Mesendoderm (in vitro differentiated cells): ENCODE data around the gene ZNRF1.
"Not testable (repeated sequence)": the region's sequence is repeated elsewhere in the genome, so short reads cannot be mapped to it uniquely, and the experiment has no call there.

Experiments
- DNase-seq: peaks from one replicate; pipeline ENCODE4 v3.0.0; 2013
- H2AK5ac ChIP-seq: 2 replicates; pipeline ENCODE4 v1.6.1; 2013; ENCODE audit warnings: low read length, inconsistent platforms
- H2BK120ac ChIP-seq: 2 replicates; pipeline ENCODE4 v1.6.1; 2013; ENCODE audit warnings: low read depth, mild to moderate bottlenecking, low read length, moderate library complexity, mixed read lengths
- H2BK15ac ChIP-seq: replicated peaks from 2 replicates; pipeline ENCODE4 v1.6.1; 2013; ENCODE audit warnings: low read depth, mild to moderate bottlenecking, moderate library complexity
- H2BK5ac ChIP-seq: 2 replicates; pipeline ENCODE4 v1.6.1; 2013; ENCODE audit warnings: low read length, inconsistent platforms
- H3K18ac ChIP-seq: 2 replicates; pipeline ENCODE4 v1.6.1; 2013; ENCODE audit warnings: mild to moderate bottlenecking, low read length, mixed read lengths
- H3K23ac ChIP-seq: one replicate; pipeline ENCODE4 v1.6.1; 2013; ENCODE audit warnings: low read length
- H3K27ac ChIP-seq: 2 replicates; pipeline ENCODE4 v1.5.1; 2013; ENCODE audit warnings: low read depth, mild to moderate bottlenecking, inconsistent platforms, low read length, moderate library complexity
- H3K27me3 ChIP-seq: 2 replicates; pipeline ENCODE4 v1.6.1; 2013; ENCODE audit warnings: low read length, control low read depth, mild to moderate bottlenecking, inconsistent platforms; ENCODE audit not compliant: insufficient read depth, poor library complexity
- H3K36me3 ChIP-seq: 2 replicates; pipeline ENCODE4 v1.6.1; 2013; ENCODE audit warnings: low read length, inconsistent platforms; ENCODE audit not compliant: control insufficient read depth, insufficient read depth
- H3K4ac ChIP-seq: one replicate; pipeline ENCODE4 v1.6.1; 2013; ENCODE audit warnings: low read depth, mild to moderate bottlenecking, low read length, moderate library complexity
- H3K4me1 ChIP-seq: 2 replicates; pipeline ENCODE4 v1.6.1; 2013; ENCODE audit warnings: low read depth, low read length, inconsistent platforms; ENCODE audit not compliant: control insufficient read depth
- H3K4me2 ChIP-seq: 2 replicates; pipeline ENCODE4 v1.6.1; 2013; ENCODE audit warnings: low read length
- H3K4me3 ChIP-seq: 2 replicates; pipeline ENCODE4 v1.5.1; 2013; ENCODE audit warnings: mild to moderate bottlenecking, low read length
- H3K56ac ChIP-seq: one replicate; pipeline ENCODE4 v1.6.1; 2013; ENCODE audit warnings: low read length
- H3K79me1 ChIP-seq: 2 replicates; pipeline ENCODE4 v1.6.1; 2013; ENCODE audit warnings: low read length, inconsistent platforms
- H3K79me2 ChIP-seq: 2 replicates; pipeline ENCODE4 v1.6.1; 2013; ENCODE audit warnings: mild to moderate bottlenecking, low read length; ENCODE audit not compliant: control insufficient read depth, insufficient read depth
- H3K9ac ChIP-seq: 2 replicates; pipeline ENCODE4 v1.6.1; 2013; ENCODE audit warnings: low read length, inconsistent platforms
- H4K5ac ChIP-seq: one replicate; pipeline ENCODE4 v1.6.1; 2013; ENCODE audit warnings: low read length
- H4K8ac ChIP-seq: one replicate; pipeline ENCODE4 v1.6.1; 2013; ENCODE audit warnings: low read depth, mild to moderate bottlenecking, control low read depth, low read length, moderate library complexity
- WGBS: extraction: QIAGEN DNeasy Blood & Tissue Kit; methylation state at CpG from one replicate; pipeline ENCODE4 v1.1.7; 2013; ENCODE audit warnings: low lambda C conversion rate, missing lambda C conversion rate; ENCODE audit not compliant: insufficient coverage; ENCODE audit errors: extremely low coverage; 5-methylcytosine and 5-hydroxymethylcytosine counted together

Gene ZNRF1

GRCh38 chr16:75024182-75024581, 25.4 kb downstream of the ZNRF1 start:
- Histone ChIP-seq H3K4me2 (no peak overlapping the region), H4K5ac (no peak overlapping the region), H3K23ac (no peak overlapping the region), H4K8ac (no peak overlapping the region), H3K79me1 (peaks cover 15% of the 10 kb centered on the region), H3K4me1 (no peaks in the 10 kb centered on the region), H3K9ac (no peak overlapping the region), H3K4me3 (no peak overlapping the region), H2BK15ac (no peak overlapping the region), H3K18ac (no peak overlapping the region), H2AK5ac (no peak overlapping the region), H2BK120ac (no peak overlapping the region), H3K56ac (no peak overlapping the region), H3K27ac (no peak overlapping the region), H3K27me3 (no peaks in the 10 kb centered on the region), H3K4ac (no peak overlapping the region), H3K36me3 (no peaks in the 10 kb centered on the region), H3K79me2 (peaks cover 23% of the 10 kb centered on the region), H2BK5ac (no peak overlapping the region)
- DNase-seq = no peak
- 100% methylated on average over 1 of the region's 3 CpGs for WGBS

DNA sequence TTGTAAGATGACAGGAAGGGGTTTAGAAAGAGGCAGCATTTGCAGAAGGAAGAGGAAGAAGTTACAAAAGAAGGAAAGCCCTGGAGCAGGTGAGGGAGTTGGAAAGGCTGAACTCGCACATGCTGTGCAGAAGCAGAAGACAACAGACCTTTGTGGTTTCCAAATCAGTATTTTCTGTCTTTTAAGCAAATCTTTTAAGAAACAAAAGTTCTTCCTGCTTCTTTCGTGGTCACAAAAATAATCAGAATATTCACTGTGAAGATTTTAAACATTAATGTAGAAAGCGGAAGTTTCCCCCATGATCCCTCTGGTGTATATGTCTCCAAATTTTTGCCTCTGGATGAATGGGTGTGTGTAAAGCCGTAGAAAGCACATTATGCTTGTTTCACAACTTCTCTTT, 25.8 kb downstream of the ZNRF1 start:
- Histone ChIP-seq H3K56ac (no peak overlapping the region), H2AK5ac (no peak overlapping the region), H3K27me3 (no peaks in the 10 kb centered on the region), H3K18ac (no peak overlapping the region), H2BK120ac (no peak overlapping the region), H4K5ac (no peak overlapping the region), H3K79me2 (peaks cover 22% of the 10 kb centered on the region), H3K27ac (no peak overlapping the region), H3K23ac (no peak overlapping the region), H3K79me1 (peaks cover 15% of the 10 kb centered on the region), H3K4me2 (no peak overlapping the region), H3K9ac (no peak overlapping the region), H3K4me3 (no peak overlapping the region), H3K4me1 (no peaks in the 10 kb centered on the region), H4K8ac (no peak overlapping the region), H3K36me3 (no peaks in the 10 kb centered on the region), H3K4ac (no peak overlapping the region), H2BK15ac (no peak overlapping the region), H2BK5ac (no peak overlapping the region)
- WGBS = no CpG with 5 or more reads among the region's 4 CpGs
- DNase-seq = no peak

- Histone ChIP-seq H4K8ac (no peak overlapping the region), H2BK5ac (no peak overlapping the region), H4K5ac (no peak overlapping the region), H2AK5ac (no peak overlapping the region), H3K4me2 (no peak overlapping the region), H3K36me3 (no peaks in the 10 kb centered on the region), H3K4ac (no peak overlapping the region), H3K4me3 (no peak overlapping the region), H2BK120ac (no peak overlapping the region), H3K79me2 (peaks cover 20% of the 10 kb centered on the region), H3K27ac (no peak overlapping the region), H3K56ac (no peak overlapping the region), H3K27me3 (no peaks in the 10 kb centered on the region), H3K4me1 (no peaks in the 10 kb centered on the region), H3K79me1 (peaks cover 15% of the 10 kb centered on the region), H3K9ac (no peak overlapping the region), H2BK15ac (no peak overlapping the region), H3K18ac (no peak overlapping the region), H3K23ac (no peak overlapping the region)
- DNase-seq = no peak
- WGBS = no CpG with 5 or more reads among the region's 3 CpGs
These were observed 26.9 kb downstream of the ZNRF1 start for GRCh38 chr16:75025761-75026160.

DNA sequence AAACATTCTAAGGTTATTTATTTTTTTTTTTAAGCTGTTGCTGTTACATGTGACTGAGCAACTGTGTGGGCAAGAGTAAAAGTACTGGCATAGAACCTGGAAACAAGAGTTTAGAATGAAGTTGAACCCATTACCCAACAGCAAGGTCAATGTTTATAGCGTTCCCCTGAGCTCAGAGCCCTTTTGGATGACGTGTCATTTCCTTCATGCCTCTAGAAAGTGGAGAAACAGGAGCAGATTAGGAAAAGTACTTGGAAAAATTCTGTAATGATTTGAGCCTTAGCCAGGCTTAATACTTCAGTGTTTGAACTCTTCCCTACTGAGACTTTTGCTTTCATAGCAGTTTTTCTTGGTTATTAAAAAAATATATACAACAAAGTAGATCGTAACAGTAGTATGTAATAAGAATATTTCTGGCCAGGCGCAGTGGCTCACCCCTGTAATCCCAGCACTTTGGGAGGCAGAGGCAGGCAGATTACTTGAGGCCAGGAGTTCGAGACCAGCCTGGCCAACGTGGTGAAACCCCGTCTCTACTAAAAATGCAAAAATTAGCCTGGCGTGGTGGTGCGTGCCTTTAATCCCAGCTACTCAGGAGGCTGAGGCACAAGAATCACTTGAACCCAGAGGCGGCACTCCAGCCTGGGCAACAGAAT, 27.5 kb downstream of the ZNRF1 start:
- H3K23ac ChIP-seq, H3K9ac ChIP-seq, H3K27ac ChIP-seq, H3K18ac ChIP-seq, H2BK120ac ChIP-seq, H2BK5ac ChIP-seq, H4K5ac ChIP-seq, H3K56ac ChIP-seq, H3K36me3 ChIP-seq, H3K4ac ChIP-seq, H2AK5ac ChIP-seq, H4K8ac ChIP-seq, H2BK15ac ChIP-seq, H3K4me1 ChIP-seq, H3K4me2 ChIP-seq, DNase-seq, H3K4me3 ChIP-seq, H3K27me3 ChIP-seq: not testable (repeated sequence)
- peaks cover 17% of the 10 kb centered on the region for H3K79me2 ChIP-seq
- WGBS = no CpG with 5 or more reads among the region's 10 CpGs
- H3K79me1 ChIP-seq = peaks cover 15% of the 10 kb centered on the region

- Histone ChIP-seq H2BK15ac (no peak overlapping the region), H3K36me3 (no peaks in the 10 kb centered on the region), H3K9ac (no peak overlapping the region), H3K23ac (no peak overlapping the region), H3K18ac (no peak overlapping the region), H3K79me2 (peaks cover 16% of the 10 kb centered on the region), H3K79me1 (peaks cover 15% of the 10 kb centered on the region), H2AK5ac (no peak overlapping the region), H3K4ac (no peak overlapping the region), H4K8ac (no peak overlapping the region), H3K4me1 (no peaks in the 10 kb centered on the region), H3K4me2 (no peak overlapping the region), H2BK5ac (no peak overlapping the region), H3K4me3 (no peak overlapping the region), H4K5ac (no peak overlapping the region), H3K56ac (no peak overlapping the region), H3K27me3 (no peaks in the 10 kb centered on the region), H3K27ac (no peak overlapping the region), H2BK120ac (no peak overlapping the region)
- WGBS = no CpG with 5 or more reads among the region's 2 CpGs
- DNase-seq = no peak
These were observed 28.1 kb downstream of the ZNRF1 start for GRCh38 chr16:75026892-75027391.
